HepG2 (cell line): ENCODE measurements around the gene THRA. TPM values are rescaled to one million over a fixed set of nuclear protein-coding genes. Genes with fewer than 3 reads are reported as not detected.

ENCODE experiments used
- AGO1 ChIP-seq: fragments of 200-400 bp; formaldehyde crosslinking; IDR thresholded peaks from 2 replicates; pipeline ENCODE4 v1.6.1; 2017; ENCODE audit warnings: mild to moderate bottlenecking, low read depth, low read length, moderate library complexity; ENCODE audit not compliant: poor library complexity, severe bottlenecking
- HES4 ChIP-seq: sonication (generic); formaldehyde crosslinking; IDR thresholded peaks from 2 replicates; pipeline ENCODE4 v1.9.0; 2021; ENCODE audit warnings: mild to moderate bottlenecking, missing genetic modification reagents, borderline replicate concordance
- HNRNPL ChIP-seq: fragments of 200-400 bp; formaldehyde crosslinking; IDR thresholded peaks from 2 replicates; pipeline ENCODE4 v1.6.1; 2017; ENCODE audit warnings: mild to moderate bottlenecking, low read depth, low read length
- KDM2A ChIP-seq: sonication (generic); formaldehyde crosslinking; IDR thresholded peaks from 2 replicates; pipeline ENCODE4 v1.4.0; 2020; ENCODE audit warnings: low read depth, missing genetic modification reagents, borderline replicate concordance
- SUZ12 ChIP-seq: fragments of 150-350 bp; IDR thresholded peaks from 2 replicates; pipeline ENCODE4 v1.6.1; 2014; ENCODE audit warnings: low read depth, low read length
- THYN1 ChIP-seq: sonication (generic); formaldehyde crosslinking; IDR thresholded peaks from 2 replicates; pipeline ENCODE4 v1.8.1; 2023; ENCODE audit warnings: low read depth, mild to moderate bottlenecking, moderate library complexity, missing genetic modification reagents, borderline replicate concordance
- ZKSCAN8 ChIP-seq: IDR thresholded peaks from 2 replicates; pipeline ENCODE4 v1.6.1; 2016; ENCODE audit warnings: borderline replicate concordance, missing genetic modification reagents, missing compliant biosample characterization
- ZNF598 ChIP-seq: sonication (generic); formaldehyde crosslinking; IDR thresholded peaks from 2 replicates; pipeline ENCODE4 v1.5.1; 2020; ENCODE audit warnings: mild to moderate bottlenecking, missing genetic modification reagents, borderline replicate concordance
- ZSCAN30 ChIP-seq: sonication (generic); formaldehyde crosslinking; IDR thresholded peaks from 2 replicates; pipeline ENCODE4 v1.5.0; 2020; ENCODE audit warnings: mild to moderate bottlenecking, missing genetic modification reagents
- polyA plus RNA-seq, 8 experiments: library from polyadenylated mRNA; depleted of rRNA in 3 of 8; stranded (reverse) in 7 of 8; unstranded in 1 of 8; fragments of >200 nt; fragmentation: Illumina TruSeq in 4 of 8; extraction: Trizol in 4 of 8; gene quantifications; 2 replicates each; pipeline versions ENCODE4 v1.2.1 to v1.2.3, GENCODE V29; 2011 to 2016; ENCODE audit warnings: low read depth in 4 of 8, missing spikeins in 1 of 8, mixed read lengths in 1 of 8; ENCODE audit not compliant: insufficient read depth in 1 of 8
- total RNA-seq, 5 experiments: library from RNA; depleted of rRNA; stranded (reverse); fragments of >200 nt; fragmentation: Illumina TruSeq; extraction: Trizol; gene quantifications; 2 replicates each; pipeline ENCODE4 v1.2.3, GENCODE V29; 2016; ENCODE audit warnings: low read depth in 1 of 5
- TF ChIP-seq, protein P1 (sequence below), 2 experiments: fragments of 450-650 bp in 1 of 2; sonication (generic) in 1 of 2; formaldehyde crosslinking in 1 of 2; IDR thresholded peaks; 2 replicates each; pipeline versions ENCODE4 v1.6.1 to v1.8.0; 2016 to 2022; ENCODE audit warnings: antibody characterized with exemption in 1 of 2, mild to moderate bottlenecking in 1 of 2, missing genetic modification reagents in 1 of 2
- TF ChIP-seq, protein P2 (sequence below): sonication (generic); formaldehyde crosslinking; IDR thresholded peaks from 2 replicates; pipeline ENCODE4 v1.5.0; 2020; ENCODE audit warnings: missing genetic modification reagents
- TF ChIP-seq, protein P3 (sequence below): sonication (generic); formaldehyde crosslinking; IDR thresholded peaks from 2 replicates; pipeline ENCODE4 v1.4.0; 2020; ENCODE audit warnings: missing genetic modification reagents, mild to moderate bottlenecking, borderline replicate concordance

Gene THRA
- total and polyA plus RNA-seq, 2 of the 13 experiments (the other 11 are each of a cell fraction or from before 2014, with no cell fraction given), result 8.0 to 9.9 TPM

DNA sequence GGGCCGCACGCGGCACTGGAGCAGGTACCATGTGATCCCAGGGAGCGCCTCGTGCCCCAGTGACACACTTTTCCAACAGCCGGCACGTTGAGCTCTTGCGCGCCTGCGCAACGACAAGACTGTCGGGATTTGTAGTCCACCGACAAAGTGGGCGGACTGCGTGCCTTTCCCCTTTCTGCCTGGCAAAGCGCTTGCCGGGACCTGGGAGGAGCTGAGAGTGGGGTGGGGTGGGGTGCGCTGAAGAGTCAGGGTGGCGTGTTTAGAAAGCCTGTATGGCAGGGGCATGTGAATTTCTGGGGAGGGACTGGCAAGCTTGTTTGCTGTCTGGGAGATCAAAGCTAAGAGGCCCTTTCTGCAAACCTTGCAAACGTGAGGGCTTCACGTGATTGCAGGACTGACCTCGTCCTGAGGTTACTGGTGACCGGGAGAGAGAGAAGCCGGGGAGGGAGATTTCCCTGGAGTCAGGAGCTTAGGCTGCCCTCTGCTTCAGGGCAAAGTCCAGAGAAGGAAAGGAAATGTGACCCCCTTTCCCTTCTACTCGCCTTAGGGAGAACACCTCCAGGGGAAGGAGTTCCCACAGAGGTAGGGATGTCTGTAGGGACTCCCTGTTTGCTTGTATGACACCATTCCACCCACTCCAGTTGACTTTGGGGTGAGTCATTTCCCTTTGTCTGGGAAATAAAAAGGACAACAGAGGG is 38.1 kb downstream of the THRA start (continued):
- TF ChIP-seq, protein P1, sequence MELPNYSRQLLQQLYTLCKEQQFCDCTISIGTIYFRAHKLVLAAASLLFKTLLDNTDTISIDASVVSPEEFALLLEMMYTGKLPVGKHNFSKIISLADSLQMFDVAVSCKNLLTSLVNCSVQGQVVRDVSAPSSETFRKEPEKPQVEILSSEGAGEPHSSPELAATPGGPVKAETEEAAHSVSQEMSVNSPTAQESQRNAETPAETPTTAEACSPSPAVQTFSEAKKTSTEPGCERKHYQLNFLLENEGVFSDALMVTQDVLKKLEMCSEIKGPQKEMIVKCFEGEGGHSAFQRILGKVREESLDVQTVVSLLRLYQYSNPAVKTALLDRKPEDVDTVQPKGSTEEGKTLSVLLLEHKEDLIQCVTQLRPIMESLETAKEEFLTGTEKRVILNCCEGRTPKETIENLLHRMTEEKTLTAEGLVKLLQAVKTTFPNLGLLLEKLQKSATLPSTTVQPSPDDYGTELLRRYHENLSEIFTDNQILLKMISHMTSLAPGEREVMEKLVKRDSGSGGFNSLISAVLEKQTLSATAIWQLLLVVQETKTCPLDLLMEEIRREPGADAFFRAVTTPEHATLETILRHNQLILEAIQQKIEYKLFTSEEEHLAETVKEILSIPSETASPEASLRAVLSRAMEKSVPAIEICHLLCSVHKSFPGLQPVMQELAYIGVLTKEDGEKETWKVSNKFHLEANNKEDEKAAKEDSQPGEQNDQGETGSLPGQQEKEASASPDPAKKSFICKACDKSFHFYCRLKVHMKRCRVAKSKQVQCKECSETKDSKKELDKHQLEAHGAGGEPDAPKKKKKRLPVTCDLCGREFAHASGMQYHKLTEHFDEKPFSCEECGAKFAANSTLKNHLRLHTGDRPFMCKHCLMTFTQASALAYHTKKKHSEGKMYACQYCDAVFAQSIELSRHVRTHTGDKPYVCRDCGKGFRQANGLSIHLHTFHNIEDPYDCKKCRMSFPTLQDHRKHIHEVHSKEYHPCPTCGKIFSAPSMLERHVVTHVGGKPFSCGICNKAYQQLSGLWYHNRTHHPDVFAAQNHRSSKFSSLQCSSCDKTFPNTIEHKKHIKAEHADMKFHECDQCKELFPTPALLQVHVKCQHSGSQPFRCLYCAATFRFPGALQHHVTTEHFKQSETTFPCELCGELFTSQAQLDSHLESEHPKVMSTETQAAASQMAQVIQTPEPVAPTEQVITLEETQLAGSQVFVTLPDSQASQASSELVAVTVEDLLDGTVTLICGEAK (IDR thresholded peaks at IDR 0.05), result no peak
- TF ChIP-seq, protein P1 (CRISPR knock-in tag; IDR thresholded peaks at IDR 0.05), result peak; percentile 89
- TF ChIP-seq SUZ12 (peak; percentile 77), ZSCAN30 (CRISPR knock-in tag) (peak; percentile 93), ZNF598 (peak; percentile 73), KDM2A (peak; percentile 71; the same call in 1 of the 2 replicates), HES4 (peak; percentile 98), THYN1 (CRISPR knock-in tag) (no peak), ZKSCAN8 (CRISPR knock-in tag) (no peak; the same call in 1 of the 2 replicates), HNRNPL (peak; percentile 81; the same call in 1 of the 2 replicates), AGO1 (peak; percentile 38)
- TF ChIP-seq, protein P2, sequence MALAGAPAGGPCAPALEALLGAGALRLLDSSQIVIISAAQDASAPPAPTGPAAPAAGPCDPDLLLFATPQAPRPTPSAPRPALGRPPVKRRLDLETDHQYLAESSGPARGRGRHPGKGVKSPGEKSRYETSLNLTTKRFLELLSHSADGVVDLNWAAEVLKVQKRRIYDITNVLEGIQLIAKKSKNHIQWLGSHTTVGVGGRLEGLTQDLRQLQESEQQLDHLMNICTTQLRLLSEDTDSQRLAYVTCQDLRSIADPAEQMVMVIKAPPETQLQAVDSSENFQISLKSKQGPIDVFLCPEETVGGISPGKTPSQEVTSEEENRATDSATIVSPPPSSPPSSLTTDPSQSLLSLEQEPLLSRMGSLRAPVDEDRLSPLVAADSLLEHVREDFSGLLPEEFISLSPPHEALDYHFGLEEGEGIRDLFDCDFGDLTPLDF, result peak; percentile 88
- TF ChIP-seq, protein P3, sequence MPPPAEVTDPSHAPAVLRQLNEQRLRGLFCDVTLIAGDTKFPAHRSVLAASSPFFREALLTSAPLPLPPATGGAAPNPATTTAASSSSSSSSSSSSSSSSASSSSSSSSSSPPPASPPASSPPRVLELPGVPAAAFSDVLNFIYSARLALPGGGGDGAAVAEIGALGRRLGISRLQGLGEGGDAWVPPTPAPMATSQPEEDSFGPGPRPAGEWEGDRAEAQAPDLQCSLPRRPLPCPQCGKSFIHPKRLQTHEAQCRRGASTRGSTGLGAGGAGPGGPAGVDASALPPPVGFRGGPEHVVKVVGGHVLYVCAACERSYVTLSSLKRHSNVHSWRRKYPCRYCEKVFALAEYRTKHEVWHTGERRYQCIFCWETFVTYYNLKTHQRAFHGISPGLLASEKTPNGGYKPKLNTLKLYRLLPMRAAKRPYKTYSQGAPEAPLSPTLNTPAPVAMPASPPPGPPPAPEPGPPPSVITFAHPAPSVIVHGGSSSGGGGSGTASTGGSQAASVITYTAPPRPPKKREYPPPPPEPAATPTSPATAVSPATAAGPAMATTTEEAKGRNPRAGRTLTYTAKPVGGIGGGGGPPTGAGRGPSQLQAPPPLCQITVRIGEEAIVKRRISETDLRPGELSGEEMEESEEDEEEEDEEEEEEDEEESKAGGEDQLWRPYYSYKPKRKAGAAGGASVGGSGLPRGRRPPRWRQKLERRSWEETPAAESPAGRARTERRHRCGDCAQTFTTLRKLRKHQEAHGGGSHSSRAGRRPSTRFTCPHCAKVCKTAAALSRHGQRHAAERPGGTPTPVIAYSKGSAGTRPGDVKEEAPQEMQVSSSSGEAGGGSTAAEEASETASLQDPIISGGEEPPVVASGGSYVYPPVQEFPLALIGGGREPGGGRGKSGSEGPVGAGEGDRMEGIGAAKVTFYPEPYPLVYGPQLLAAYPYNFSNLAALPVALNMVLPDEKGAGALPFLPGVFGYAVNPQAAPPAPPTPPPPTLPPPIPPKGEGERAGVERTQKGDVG (CRISPR knock-in tag), result peak; percentile 96; the same call in 1 of the 2 replicates
